Measurements from ENCODE around the gene YARS1. TPM values are rescaled to one million over a fixed set of nuclear protein-coding genes. Genes with fewer than 3 reads are reported as not detected.
A peak's percentile ranks its signal among the peaks of the same experiment; 100 is the strongest.

YARS1 gene
- total RNA-seq (2021; ENCODE audit: unreplicated experiment): 244 TPM
- 180 and 210 TPM in 2 replicates for polyA plus RNA-seq (2012)
- Bru-seq, nascent RNA: percentile 97 among the genes with signal in this experiment
- percentile 97 among the genes with signal in this experiment for BruChase-seq, experiment 1, labeled RNA remaining after a 6-hour chase
- BruChase-seq, experiment 2, labeled RNA remaining after a 2-hour chase: percentile 95 among the genes with signal in this experiment
- long read RNA-seq, transcript YARS-201 (13 exons, 3,238 nt): major isoform, 186 of 279 reads
- long read RNA-seq, partial matches to known transcripts: 41 of 279 reads
- long read RNA-seq, other reads (novel, unspliced or antisense): 47 of 279 reads

GRCh38 chr1:32817159-32817814, at the start of gene YARS1, which contains the start of gene S100PBP:
Gene YARS1 (minus strand): TSS chr1:32817358. CDS start chr1:32817244, 114 bp downstream.
Gene S100PBP (plus strand): TSS chr1:32817653. CDS start chr1:32826100, 8,447 bp downstream.
- H2AFZ ChIP-seq (ENCODE audit: low read depth, low read length, poor library complexity, severe bottlenecking): no peak within 1 kb of the TSS
- no peaks in the 10 kb centered on the region for H3K9me2 ChIP-seq (ENCODE audit: insufficient read depth)
- peak within 1 kb of the TSS; percentile 98 for H3K27ac ChIP-seq (ENCODE audit: low read depth, low read length)
- ATAC-seq (peak; percentile 91), DNase-seq (ENCODE audit: low read depth, low spot score) (peak; percentile 95)
- POLR2A ChIA-PET: no interaction called here
- peaks cover 17 to 32% of the 10 kb centered on the region in 2 experiments for H3K4me1 ChIP-seq (ENCODE audit: control insufficient read depth in 1 of 2, insufficient read depth in 2 of 2, low read length in 2 of 2)
- peak within 1 kb of the TSS; percentile 98 for H3K9ac ChIP-seq (ENCODE audit: low read length)
- peaks cover 85% of the 10 kb centered on the region for H3K79me2 ChIP-seq (ENCODE audit: insufficient read depth, low read length)
- H3K36me3 ChIP-seq (ENCODE audit: control insufficient read depth in 1 of 2, insufficient read depth in 2 of 2, low read length in 2 of 2): peaks cover 0 to 9% of the 10 kb centered on the region in 2 experiments; a peak in 1 of 4 replicates
- H3K9me3 ChIP-seq (ENCODE audit: control insufficient read depth in 1 of 2, insufficient read depth in 1 of 2, low read depth in 1 of 2, low read length in 2 of 2): no peaks in the 10 kb centered on the region
- intact Hi-C loops (cut with micrococcal nuclease): loop anchor here (5.0 kb wide), 1 partner anchor 220 kb away; the partner anchor contains the start of gene AK2
- H4K20me1 ChIP-seq (ENCODE audit: insufficient read depth): peaks cover 1% of the 10 kb centered on the region; the same call in 1 of the 2 replicates
- BruUV-seq (replicated peaks): no TSS peak
- peak within 1 kb of the TSS; percentile 94 to 98 for H3K4me3 ChIP-seq (replicated peaks in 1 of 2; ENCODE audit: low read depth in 1 of 2, low read length in 2 of 2)
- CTCF ChIA-PET: no interaction called here
- H3K27me3 ChIP-seq (ENCODE audit: insufficient read depth, low read length): no peaks in the 10 kb centered on the region
- H3K4me2 ChIP-seq (ENCODE audit: low read length): peak within 1 kb of the TSS; percentile 71
- RAD21 ChIA-PET (ENCODE audit: low non-redundant PET in 1 of 2, low total read pairs in 2 of 2, uncharacterized antibody in 2 of 2, unreplicated experiment in 2 of 2): interaction anchor here in 1 of 2 experiments (0.6 kb wide), 1 partner anchor 364 kb away, joined by 7 read pairs; no protein-coding TSS in a partner anchor
- TF ChIP-seq, protein P1, sequence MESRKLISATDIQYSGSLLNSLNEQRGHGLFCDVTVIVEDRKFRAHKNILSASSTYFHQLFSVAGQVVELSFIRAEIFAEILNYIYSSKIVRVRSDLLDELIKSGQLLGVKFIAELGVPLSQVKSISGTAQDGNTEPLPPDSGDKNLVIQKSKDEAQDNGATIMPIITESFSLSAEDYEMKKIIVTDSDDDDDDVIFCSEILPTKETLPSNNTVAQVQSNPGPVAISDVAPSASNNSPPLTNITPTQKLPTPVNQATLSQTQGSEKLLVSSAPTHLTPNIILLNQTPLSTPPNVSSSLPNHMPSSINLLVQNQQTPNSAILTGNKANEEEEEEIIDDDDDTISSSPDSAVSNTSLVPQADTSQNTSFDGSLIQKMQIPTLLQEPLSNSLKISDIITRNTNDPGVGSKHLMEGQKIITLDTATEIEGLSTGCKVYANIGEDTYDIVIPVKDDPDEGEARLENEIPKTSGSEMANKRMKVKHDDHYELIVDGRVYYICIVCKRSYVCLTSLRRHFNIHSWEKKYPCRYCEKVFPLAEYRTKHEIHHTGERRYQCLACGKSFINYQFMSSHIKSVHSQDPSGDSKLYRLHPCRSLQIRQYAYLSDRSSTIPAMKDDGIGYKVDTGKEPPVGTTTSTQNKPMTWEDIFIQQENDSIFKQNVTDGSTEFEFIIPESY (IDR thresholded peaks at IDR 0.05; ENCODE audit: extremely low read depth, insufficient replicate concordance, low read length): peak; percentile 80
- no peak for TF ChIP-seq ZFX (IDR thresholded peaks at IDR 0.05)
- peak; percentile 89 for TF ChIP-seq YY1 (IDR thresholded peaks at IDR 0.05; ENCODE audit: extremely low read depth, insufficient replicate concordance, low read depth, low read length)
- TF ChIP-seq EGR1 (IDR thresholded peaks at IDR 0.05; ENCODE audit: low read depth): no peak
- TF ChIP-seq ZNF274 (IDR thresholded peaks at IDR 0.05; ENCODE audit: low read depth, low read length): no peak
- TF ChIP-seq, protein P2, sequence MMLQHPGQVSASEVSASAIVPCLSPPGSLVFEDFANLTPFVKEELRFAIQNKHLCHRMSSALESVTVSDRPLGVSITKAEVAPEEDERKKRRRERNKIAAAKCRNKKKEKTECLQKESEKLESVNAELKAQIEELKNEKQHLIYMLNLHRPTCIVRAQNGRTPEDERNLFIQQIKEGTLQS (IDR thresholded peaks at IDR 0.05): peak; percentile 87; the same call in 1 of the 2 replicates
- peak; percentile 79 for TF ChIP-seq POLR2AphosphoS5 (IDR thresholded peaks at IDR 0.05; ENCODE audit: low read depth, low read length)
- TF ChIP-seq SIN3A (IDR thresholded peaks at IDR 0.05; ENCODE audit: low read depth): peak; percentile 100
- peak; percentile 95 for TF ChIP-seq CEBPB (IDR thresholded peaks at IDR 0.05; ENCODE audit: low read depth)
- no peak for TF ChIP-seq EZH2 (IDR thresholded peaks at IDR 0.05)
- TF ChIP-seq ELF1 (IDR thresholded peaks at IDR 0.05; ENCODE audit: borderline replicate concordance, low read depth): peak; percentile 51; the same call in 1 of the 2 replicates
- TF ChIP-seq TCF7L2 (IDR thresholded peaks at IDR 0.05; ENCODE audit: borderline replicate concordance, extremely low read depth, insufficient read depth, insufficient read length): peak; percentile 54
- peak; percentile 99 for TF ChIP-seq SRF (IDR thresholded peaks at IDR 0.05; ENCODE audit: low read depth)
- no peak for TF ChIP-seq POLR2A (IDR thresholded peaks at IDR 0.05; ENCODE audit: borderline replicate concordance, extremely low read depth, insufficient read depth, insufficient read length)
- no peak for TF ChIP-seq FOSL1 (IDR thresholded peaks at IDR 0.05; ENCODE audit: low read depth)
- no peak for TF ChIP-seq EZH2phosphoT487 (IDR thresholded peaks at IDR 0.05; ENCODE audit: borderline replicate concordance)
- TF ChIP-seq SP1 (IDR thresholded peaks at IDR 0.05; ENCODE audit: low read depth): peak; percentile 99
- TF ChIP-seq REST (IDR thresholded peaks at IDR 0.05; ENCODE audit: low read depth): no peak
- peak; percentile 86 for TF ChIP-seq CBX3 (IDR thresholded peaks at IDR 0.05; ENCODE audit: low read depth)
- peak; percentile 100 for TF ChIP-seq MAX (IDR thresholded peaks at IDR 0.05)
